Measurements from ENCODE around the gene RBBP5. TPM values are rescaled to one million over a fixed set of nuclear protein-coding genes. Genes with fewer than 3 reads are reported as not detected.
A peak's percentile ranks its signal among the peaks of the same experiment; 100 is the strongest.

Gene RBBP5, protein sequence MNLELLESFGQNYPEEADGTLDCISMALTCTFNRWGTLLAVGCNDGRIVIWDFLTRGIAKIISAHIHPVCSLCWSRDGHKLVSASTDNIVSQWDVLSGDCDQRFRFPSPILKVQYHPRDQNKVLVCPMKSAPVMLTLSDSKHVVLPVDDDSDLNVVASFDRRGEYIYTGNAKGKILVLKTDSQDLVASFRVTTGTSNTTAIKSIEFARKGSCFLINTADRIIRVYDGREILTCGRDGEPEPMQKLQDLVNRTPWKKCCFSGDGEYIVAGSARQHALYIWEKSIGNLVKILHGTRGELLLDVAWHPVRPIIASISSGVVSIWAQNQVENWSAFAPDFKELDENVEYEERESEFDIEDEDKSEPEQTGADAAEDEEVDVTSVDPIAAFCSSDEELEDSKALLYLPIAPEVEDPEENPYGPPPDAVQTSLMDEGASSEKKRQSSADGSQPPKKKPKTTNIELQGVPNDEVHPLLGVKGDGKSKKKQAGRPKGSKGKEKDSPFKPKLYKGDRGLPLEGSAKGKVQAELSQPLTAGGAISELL
- polyA plus RNA-seq (17.0 and 24.2 TPM in 2 replicates), polyA minus RNA-seq (37.3 and 39.2 TPM in 2 replicates)

DNA sequence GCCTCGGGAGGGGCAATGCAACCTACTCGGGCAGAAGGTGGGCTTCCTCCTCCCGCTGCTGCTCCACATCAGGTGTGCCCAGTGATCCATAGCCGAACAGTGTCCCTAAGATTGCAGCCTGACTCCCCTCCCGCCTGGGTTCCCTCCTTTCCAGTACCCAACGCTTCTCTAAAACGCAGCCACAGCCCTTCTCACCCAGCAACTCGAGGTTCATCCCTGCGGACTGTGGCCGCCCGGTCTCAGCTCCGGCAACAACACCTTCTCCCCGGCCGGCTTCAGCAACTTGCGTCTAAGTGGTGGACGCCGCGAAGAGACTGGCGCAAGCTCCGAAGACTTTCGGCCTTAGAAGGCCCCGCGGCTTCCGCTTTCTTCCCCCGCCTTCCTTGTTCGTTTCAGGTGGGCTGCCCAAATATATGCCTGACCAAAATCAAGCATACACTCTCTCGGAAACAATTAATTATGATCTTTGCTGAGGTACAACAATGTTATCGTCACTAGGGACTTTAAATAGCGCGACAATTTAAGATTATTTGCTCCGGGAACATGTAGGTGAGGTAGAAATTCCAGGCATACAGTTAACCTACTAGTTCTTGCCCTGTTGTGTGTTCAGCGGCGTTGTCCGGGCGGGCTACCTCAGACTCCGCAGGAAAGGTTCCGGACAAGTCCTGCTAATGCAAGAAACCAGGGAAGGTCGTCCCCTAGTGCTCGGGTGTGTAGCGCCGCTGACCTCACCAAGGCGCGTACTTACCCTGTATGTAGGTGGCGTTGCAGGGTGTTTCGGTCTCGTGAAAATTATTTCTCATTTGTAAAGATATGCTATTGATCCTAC lies at the start of gene RBBP5:
RBBP5 (minus strand) TSS at position 319 of the 829 bp plus-strand sequence; CDS start at position 214, 105 bp downstream.
- H4K20me1 ChIP-seq (ENCODE audit: insufficient read depth), result no peaks in the 10 kb centered on the region
- no peaks in the 10 kb centered on the region for H3K9me2 ChIP-seq (ENCODE audit: insufficient read depth, low read length)
- peaks cover 26% of the 10 kb centered on the region for H3K79me2 ChIP-seq (replicated peaks; ENCODE audit: insufficient read depth, low read length)
- peak within 1 kb of the TSS; percentile 91 for H3K27ac ChIP-seq (ENCODE audit: low read length)
- no peaks in the 10 kb centered on the region for H3K36me3 ChIP-seq (ENCODE audit: insufficient read depth, low read length)
- peak within 1 kb of the TSS; percentile 79 for H3K9ac ChIP-seq (ENCODE audit: low read length)
- H2AFZ ChIP-seq (ENCODE audit: low read depth, low read length), result peak within 1 kb of the TSS; percentile 78
- peak within 1 kb of the TSS; percentile 75 for H3K4me3 ChIP-seq (ENCODE audit: low read length)
- H3K27me3 ChIP-seq (ENCODE audit: insufficient read depth, low read depth, low read length), result no peaks in the 10 kb centered on the region
- H3K9me3 ChIP-seq (ENCODE audit: low read length), result no peaks in the 10 kb centered on the region
- no peaks in the 10 kb centered on the region for H3F3A ChIP-seq (ENCODE audit: insufficient read depth, low read length, poor library complexity, severe bottlenecking)
- H3K4me2 ChIP-seq (ENCODE audit: low read length), result peak within 1 kb of the TSS; percentile 94
- TF ChIP-seq, protein P1, sequence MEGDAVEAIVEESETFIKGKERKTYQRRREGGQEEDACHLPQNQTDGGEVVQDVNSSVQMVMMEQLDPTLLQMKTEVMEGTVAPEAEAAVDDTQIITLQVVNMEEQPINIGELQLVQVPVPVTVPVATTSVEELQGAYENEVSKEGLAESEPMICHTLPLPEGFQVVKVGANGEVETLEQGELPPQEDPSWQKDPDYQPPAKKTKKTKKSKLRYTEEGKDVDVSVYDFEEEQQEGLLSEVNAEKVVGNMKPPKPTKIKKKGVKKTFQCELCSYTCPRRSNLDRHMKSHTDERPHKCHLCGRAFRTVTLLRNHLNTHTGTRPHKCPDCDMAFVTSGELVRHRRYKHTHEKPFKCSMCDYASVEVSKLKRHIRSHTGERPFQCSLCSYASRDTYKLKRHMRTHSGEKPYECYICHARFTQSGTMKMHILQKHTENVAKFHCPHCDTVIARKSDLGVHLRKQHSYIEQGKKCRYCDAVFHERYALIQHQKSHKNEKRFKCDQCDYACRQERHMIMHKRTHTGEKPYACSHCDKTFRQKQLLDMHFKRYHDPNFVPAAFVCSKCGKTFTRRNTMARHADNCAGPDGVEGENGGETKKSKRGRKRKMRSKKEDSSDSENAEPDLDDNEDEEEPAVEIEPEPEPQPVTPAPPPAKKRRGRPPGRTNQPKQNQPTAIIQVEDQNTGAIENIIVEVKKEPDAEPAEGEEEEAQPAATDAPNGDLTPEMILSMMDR (IDR thresholded peaks at IDR 0.05; ENCODE audit: poor library complexity, severe bottlenecking), result peak; percentile 98
- TF ChIP-seq RAD21 (conservative IDR thresholded peaks at IDR 0.05), result peak; percentile 52
- TF ChIP-seq, protein P2, sequence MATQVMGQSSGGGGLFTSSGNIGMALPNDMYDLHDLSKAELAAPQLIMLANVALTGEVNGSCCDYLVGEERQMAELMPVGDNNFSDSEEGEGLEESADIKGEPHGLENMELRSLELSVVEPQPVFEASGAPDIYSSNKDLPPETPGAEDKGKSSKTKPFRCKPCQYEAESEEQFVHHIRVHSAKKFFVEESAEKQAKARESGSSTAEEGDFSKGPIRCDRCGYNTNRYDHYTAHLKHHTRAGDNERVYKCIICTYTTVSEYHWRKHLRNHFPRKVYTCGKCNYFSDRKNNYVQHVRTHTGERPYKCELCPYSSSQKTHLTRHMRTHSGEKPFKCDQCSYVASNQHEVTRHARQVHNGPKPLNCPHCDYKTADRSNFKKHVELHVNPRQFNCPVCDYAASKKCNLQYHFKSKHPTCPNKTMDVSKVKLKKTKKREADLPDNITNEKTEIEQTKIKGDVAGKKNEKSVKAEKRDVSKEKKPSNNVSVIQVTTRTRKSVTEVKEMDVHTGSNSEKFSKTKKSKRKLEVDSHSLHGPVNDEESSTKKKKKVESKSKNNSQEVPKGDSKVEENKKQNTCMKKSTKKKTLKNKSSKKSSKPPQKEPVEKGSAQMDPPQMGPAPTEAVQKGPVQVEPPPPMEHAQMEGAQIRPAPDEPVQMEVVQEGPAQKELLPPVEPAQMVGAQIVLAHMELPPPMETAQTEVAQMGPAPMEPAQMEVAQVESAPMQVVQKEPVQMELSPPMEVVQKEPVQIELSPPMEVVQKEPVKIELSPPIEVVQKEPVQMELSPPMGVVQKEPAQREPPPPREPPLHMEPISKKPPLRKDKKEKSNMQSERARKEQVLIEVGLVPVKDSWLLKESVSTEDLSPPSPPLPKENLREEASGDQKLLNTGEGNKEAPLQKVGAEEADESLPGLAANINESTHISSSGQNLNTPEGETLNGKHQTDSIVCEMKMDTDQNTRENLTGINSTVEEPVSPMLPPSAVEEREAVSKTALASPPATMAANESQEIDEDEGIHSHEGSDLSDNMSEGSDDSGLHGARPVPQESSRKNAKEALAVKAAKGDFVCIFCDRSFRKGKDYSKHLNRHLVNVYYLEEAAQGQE (IDR thresholded peaks at IDR 0.05; ENCODE audit: borderline replicate concordance), result peak; percentile 33
- TF ChIP-seq POLR2AphosphoS5 (IDR thresholded peaks at IDR 0.05), result peak; percentile 67
- peak; percentile 50 for TF ChIP-seq TAF1 (IDR thresholded peaks at IDR 0.05; ENCODE audit: low read depth)
- TF ChIP-seq SMC3 (conservative IDR thresholded peaks at IDR 0.05; ENCODE audit: poor library complexity), result peak; percentile 73
- peak; percentile 71 for TF ChIP-seq MXI1 (conservative IDR thresholded peaks at IDR 0.05; ENCODE audit: poor library complexity, severe bottlenecking)
- TF ChIP-seq EP300 (conservative IDR thresholded peaks at IDR 0.05; ENCODE audit: poor library complexity, severe bottlenecking), result peak; percentile 79
- TF ChIP-seq EZH2 (IDR thresholded peaks at IDR 0.05; ENCODE audit: borderline replicate concordance, insufficient read depth, low read length, poor library complexity, severe bottlenecking), result no peak

- no peak overlapping the region for H2AFZ ChIP-seq (ENCODE audit: low read depth, low read length)
- H3K4me2 ChIP-seq (ENCODE audit: low read length), result no peak overlapping the region
- no peak overlapping the region for H3K27ac ChIP-seq (ENCODE audit: low read length)
- peaks cover 5% of the 10 kb centered on the region for H3K36me3 ChIP-seq (ENCODE audit: insufficient read depth, low read length)
- H3K9me3 ChIP-seq (ENCODE audit: low read length), result no peaks in the 10 kb centered on the region
- H3F3A ChIP-seq (ENCODE audit: insufficient read depth, low read length, poor library complexity, severe bottlenecking), result no peaks in the 10 kb centered on the region
- H3K27me3 ChIP-seq (ENCODE audit: insufficient read depth, low read depth, low read length), result no peaks in the 10 kb centered on the region
- no peak overlapping the region for H3K4me3 ChIP-seq (ENCODE audit: low read length)
- no peak overlapping the region for H3K9ac ChIP-seq (ENCODE audit: low read length)
- H3K79me2 ChIP-seq (replicated peaks; ENCODE audit: insufficient read depth, low read length), result no peaks in the 10 kb centered on the region
- no peaks in the 10 kb centered on the region for H3K9me2 ChIP-seq (ENCODE audit: insufficient read depth, low read length)
- no peaks in the 10 kb centered on the region for H4K20me1 ChIP-seq (ENCODE audit: insufficient read depth)
- no peak for TF ChIP-seq EZH2 (IDR thresholded peaks at IDR 0.05; ENCODE audit: borderline replicate concordance, insufficient read depth, low read length, poor library complexity, severe bottlenecking)
- TF ChIP-seq POLR2AphosphoS5 (IDR thresholded peaks at IDR 0.05), result no peak
- TF ChIP-seq SMC3 (conservative IDR thresholded peaks at IDR 0.05; ENCODE audit: poor library complexity), result no peak
- TF ChIP-seq, protein P1 (IDR thresholded peaks at IDR 0.05; ENCODE audit: poor library complexity, severe bottlenecking), result no peak
- no peak for TF ChIP-seq EP300 (conservative IDR thresholded peaks at IDR 0.05; ENCODE audit: poor library complexity, severe bottlenecking)
- no peak for TF ChIP-seq RAD21 (conservative IDR thresholded peaks at IDR 0.05)
- TF ChIP-seq TAF1 (IDR thresholded peaks at IDR 0.05; ENCODE audit: low read depth), result no peak
- TF ChIP-seq MXI1 (conservative IDR thresholded peaks at IDR 0.05; ENCODE audit: poor library complexity, severe bottlenecking), result no peak
- TF ChIP-seq, protein P2 (IDR thresholded peaks at IDR 0.05; ENCODE audit: borderline replicate concordance), result no peak
Observed at GRCh38 chr1:205171369-205171768, 49.6 kb upstream of the RBBP5 start.

All from neural cell (in vitro differentiated cells).